Left colon (tissue), 2 donors: ENCODE results near the gene CISTR. TPM values are rescaled to one million over a fixed set of nuclear protein-coding genes. Genes with fewer than 3 reads are reported as not detected.

Experiments used
- ATAC-seq: fragments of 200-7000 bp; cut with Tn5 transposase; one replicate; pipeline ENCODE4 v1.9.1; 2020; ENCODE audit warnings: mild to moderate bottlenecking, moderate library complexity
- DNase-seq, 2 donors: peaks; one replicate each; pipeline ENCODE4 v3.0.0-alpha.2; 2020
- intact Hi-C, 2 donors: fragments of 100-400 bp; cut with DNase I in 1 of 2; cut with micrococcal nuclease in 1 of 2; formaldehyde crosslinking; loops; one replicate each; pipeline versions ENCODE4 v1.11.2 to v1.14.0; 2022; cut with DNase I, micrococcal nuclease
- total RNA-seq, 2 donors: library from RNA; stranded (reverse); fragmentation: NEBNext Ultra II Directional; extraction: Animal tissue kit (Norgen Biotek cat#: 25700); gene quantifications; one replicate each; pipeline ENCODE4 v1.2.1, GENCODE V29; 2021
- donor health status: DM: no; HTN: no; CAD: no.
- donor health status: DM: yes; HTN: yes; CAD: no.

CISTR gene
- total RNA-seq, 2 donors from 2014 or later = not detected

DNA sequence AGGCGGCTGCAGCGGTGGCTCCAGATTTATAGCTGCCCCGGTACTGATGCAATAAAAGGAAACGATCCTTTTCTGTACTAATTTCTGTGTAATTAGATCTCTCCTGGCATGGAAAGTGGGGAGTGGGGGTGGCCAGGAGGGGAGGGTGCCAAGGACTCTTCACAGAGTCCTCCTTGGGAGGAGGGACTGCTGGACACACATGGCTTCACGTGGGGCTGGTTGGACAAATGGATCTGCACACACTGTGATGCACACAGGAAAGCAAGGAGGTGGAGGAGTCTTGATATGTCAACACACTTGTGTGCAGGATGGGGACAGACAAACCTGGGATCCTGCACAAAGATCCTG lies 52.1 kb downstream of the CISTR start:
- intact Hi-C loops = loop anchor here in 1 of 2 donors (5.0 kb wide), 1 partner anchor 43 kb away; no protein-coding TSS in a partner anchor
- no peak for ATAC-seq

DNA sequence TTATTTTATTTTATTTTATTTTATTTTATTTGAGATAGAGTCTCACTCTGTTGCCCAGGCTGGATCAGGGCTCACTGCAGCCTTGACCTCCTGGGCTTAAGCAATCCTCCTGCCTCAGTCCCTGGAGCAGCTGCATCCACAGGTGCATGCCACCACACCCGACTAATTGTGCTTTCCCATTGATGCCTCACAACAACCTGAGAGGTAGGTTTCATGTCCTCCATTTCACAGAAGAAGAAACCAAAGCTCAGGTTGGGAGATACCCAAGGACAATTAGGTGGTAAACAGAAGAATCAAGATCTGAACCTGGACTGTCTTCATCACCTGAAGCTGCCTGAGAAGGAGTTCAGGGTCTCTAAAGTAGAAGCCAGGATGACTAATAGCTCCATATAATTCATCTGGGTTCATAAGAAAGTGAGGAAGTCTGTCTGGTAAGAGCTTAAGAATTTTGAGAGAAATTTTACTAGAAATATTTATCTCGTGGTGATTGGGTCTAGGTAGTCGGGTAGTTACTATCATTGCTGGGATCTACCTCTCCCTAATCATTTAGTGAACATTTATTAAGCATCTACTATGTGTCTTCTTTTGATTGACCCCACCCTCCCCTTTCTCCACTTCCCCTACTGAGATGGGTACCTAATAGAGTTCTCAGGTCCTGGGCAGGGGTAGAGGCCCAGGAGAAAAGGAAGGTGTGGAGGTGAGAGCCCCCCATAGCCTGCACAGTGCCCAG lies 52.7 kb downstream of the CISTR start:
- intact Hi-C loops = no loop called here
- ATAC-seq (no peak), DNase-seq (no peak)

More for the DNA sequence above, 52.1 kb downstream of the CISTR start:
- DNase-seq = no peak

DNA sequence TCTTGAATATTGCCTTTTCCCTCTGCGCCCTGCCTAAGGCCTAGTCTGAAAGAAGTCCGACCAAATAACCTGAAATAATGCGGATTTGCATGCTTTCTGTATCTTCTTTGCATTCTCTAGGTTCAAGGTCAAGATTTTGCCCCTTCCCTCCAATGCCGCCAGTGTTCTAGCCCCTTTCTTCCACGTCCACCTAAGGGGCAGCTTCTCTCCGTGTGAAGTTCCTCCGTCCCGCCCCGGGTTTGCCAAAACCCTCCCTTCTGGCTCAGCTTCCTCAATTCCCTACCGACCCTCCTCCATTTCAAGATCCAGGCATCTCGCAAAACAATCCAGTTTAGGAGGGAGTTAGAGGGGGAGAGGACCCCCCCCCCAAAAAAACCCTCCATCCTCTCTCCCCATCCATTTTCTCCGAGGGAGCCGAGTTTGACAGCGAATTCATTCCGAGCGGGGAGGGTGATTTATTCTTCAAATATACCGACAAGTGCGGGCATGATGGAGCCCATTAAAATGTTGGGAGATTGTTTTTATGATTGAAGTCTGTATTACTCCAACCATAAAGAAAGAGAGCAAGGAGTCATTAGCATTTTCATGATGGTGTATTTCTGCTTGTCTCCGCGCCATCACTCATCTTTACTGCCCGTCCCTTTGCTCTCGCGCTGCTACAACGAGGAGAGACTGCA lies 55.0 kb downstream of the CISTR start:
- ATAC-seq = peak; percentile 11
- no peak for DNase-seq
- intact Hi-C loops = no loop called here

Other genes with a start within 250 kb of the CISTR start
- not detected for gene NPFF, start 244.5 kb downstream of the CISTR start, total RNA-seq
- 10 to 100 TPM; 38.3 to 39.2 TPM for gene ATF7, start 125.6 kb downstream of the CISTR start, total RNA-seq
- 100 to 1,000 TPM; 323 to 371 TPM for gene ATP5MC2, start 75.9 kb downstream of the CISTR start, total RNA-seq
- gene CALCOCO1, start 24.5 kb downstream of the CISTR start, total RNA-seq = 10 to 100 TPM; 65.0 to 91.0 TPM
- gene HOXC13, start 186.9 kb upstream of the CISTR start, total RNA-seq = not detected
- not detected for gene HOXC12, start 202.9 kb upstream of the CISTR start, total RNA-seq
- gene HOXC11, start 221.1 kb upstream of the CISTR start, total RNA-seq = not detected
- gene HOTAIR, start 223.0 kb upstream of the CISTR start, total RNA-seq = not detected
- gene HOXC10, start 233.2 kb upstream of the CISTR start, total RNA-seq = not detected
- gene HOXC9, start 248.2 kb upstream of the CISTR start, total RNA-seq = not detected